ENCODE data around the gene PIK3AP1.

- TF ChIP-seq EZH2phosphoT487 (IDR thresholded peaks at IDR 0.05; ENCODE audit: borderline replicate concordance) (no peak), CTCF (conservative IDR thresholded peaks at IDR 0.05; ENCODE audit: low read length) (no peak)
Observed at GRCh38 chr10:96619796-96620773, 100.2 kb downstream of the PIK3AP1 start.

Measured in Loucy (cell line).